SKM-1 (cell line): ENCODE results near the gene SLC25A1.

Source experiments
- DNase-seq: peaks from one replicate; lab custom pipeline; 2025; ENCODE audit not compliant: unreplicated experiment; lab: John Stamatoyannopoulos, UW

Gene SLC25A1

DNA sequence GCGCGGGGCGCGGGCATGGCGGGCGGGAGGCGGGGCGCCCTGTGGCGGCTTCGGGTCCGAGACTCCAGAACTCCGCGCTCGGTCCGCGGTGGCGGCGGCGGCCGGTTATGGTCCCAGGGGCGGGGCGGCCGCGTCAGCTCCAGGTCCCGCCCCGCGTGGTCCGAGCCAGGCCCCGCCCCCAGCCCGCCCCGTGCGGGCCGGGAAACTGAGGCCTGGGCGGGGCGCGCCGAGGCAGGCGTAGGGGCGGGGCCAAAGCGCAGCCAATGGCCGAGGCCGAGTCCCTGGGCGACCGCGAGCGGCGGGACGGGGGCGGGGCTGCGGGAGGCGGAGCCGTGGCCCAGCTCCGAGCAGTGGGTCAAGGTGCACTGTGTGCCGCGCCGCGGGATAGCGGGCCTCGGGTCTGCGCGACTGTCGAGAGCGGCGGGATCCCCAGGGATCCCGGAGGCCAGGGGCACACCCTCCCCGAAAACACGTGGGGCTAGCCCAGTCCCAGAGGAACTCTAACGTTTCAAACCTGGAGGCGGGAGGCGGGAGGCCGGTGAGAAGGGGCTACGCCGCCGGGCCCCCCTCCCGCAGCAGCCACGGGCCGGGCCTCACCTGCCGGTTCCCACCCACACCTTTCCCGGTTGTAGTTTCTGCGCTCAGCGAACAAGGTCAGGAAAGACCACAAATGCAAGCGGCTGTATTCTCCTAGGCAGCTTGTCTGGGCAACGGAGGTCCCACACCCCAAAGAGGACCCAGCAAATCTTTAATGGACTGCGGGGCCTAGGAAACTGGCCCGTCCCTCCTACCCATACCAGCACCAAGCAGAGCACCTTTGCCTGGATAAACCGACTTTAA lies at the start of gene SLC25A1:
TSS of gene SLC25A1 (minus strand) at position 80 of the 840 bp plus-strand sequence. CDS start at position 17, 63 bp downstream.
- peak; percentile 66 for DNase-seq

DNA sequence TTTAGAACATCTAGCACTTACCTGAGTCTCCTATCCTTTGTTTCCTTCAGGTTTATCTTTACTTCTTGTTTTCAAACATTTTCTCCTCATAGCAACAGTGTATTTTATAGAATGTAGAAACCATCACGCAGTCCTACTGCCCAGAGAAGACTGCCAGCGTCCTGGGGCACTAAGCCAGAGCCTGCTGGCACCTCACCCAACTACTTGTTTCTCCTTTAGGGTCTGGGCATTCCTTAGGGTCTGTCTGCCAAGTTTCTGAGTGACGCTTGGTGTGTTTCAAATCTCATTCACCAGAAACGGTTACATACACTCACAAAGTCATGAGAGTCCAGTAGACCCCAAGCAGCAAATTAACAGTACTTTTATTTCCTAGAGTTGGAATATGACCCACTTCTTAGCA lies 49.6 kb upstream of the SLC25A1 start:
- no peak for DNase-seq

- DNase-seq = no peak
Observed at GRCh38 chr22:19226428-19226827, 47.9 kb upstream of the SLC25A1 start.

- no peak for DNase-seq
Observed at GRCh38 chr22:19225560-19225959, 47.0 kb upstream of the SLC25A1 start.

GRCh38 chr22:19224985-19225384 lies 46.4 kb upstream of the SLC25A1 start:
- no peak for DNase-seq

DNA sequence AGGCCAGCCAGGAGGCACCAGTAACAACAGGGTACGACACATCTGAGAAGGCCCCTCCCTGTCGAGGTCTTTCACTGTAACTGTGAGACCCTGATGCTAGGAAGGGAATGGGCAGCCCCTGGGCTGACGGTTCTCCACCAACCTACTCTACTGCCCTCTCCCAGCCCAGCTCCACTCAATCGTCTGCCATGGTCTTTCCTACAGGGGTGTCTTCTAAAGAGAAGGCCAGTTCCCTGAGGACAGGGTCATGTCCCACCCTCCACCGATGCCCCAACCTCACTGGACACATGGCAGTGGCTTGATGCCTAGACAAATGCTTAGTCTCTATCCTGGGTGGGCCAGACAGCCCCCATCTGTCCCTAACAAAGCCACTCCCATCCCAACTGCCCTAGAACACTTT lies 46.0 kb upstream of the SLC25A1 start:
- DNase-seq = no peak

GRCh38 chr22:19223617-19224016 lies 45.1 kb upstream of the SLC25A1 start:
- no peak for DNase-seq

GRCh38 chr22:19223110-19223509 lies 44.6 kb upstream of the SLC25A1 start:
- no peak for DNase-seq

- DNase-seq = no peak
Observed at GRCh38 chr22:19222242-19223005, 43.9 kb upstream of the SLC25A1 start.

DNA sequence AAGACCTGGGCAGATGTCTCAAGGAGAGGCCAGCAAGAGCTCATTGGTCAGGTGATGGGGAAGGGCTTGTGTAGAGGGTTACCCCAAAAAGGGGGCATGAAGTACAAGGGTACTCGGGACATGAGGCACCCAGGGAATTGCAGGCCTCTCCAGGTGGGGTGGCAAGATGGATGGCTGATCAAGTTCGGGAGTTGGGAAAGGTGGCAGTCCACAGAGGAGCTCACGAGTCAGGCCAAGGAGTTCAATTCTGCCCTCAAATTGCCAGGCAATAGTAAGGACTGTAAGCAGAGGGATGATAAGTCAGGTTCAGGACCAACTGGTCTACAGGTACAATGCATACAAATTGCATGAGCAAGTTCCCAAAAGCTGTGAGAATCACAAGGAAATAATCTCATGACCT lies 42.3 kb upstream of the SLC25A1 start:
- DNase-seq = no peak

DNA sequence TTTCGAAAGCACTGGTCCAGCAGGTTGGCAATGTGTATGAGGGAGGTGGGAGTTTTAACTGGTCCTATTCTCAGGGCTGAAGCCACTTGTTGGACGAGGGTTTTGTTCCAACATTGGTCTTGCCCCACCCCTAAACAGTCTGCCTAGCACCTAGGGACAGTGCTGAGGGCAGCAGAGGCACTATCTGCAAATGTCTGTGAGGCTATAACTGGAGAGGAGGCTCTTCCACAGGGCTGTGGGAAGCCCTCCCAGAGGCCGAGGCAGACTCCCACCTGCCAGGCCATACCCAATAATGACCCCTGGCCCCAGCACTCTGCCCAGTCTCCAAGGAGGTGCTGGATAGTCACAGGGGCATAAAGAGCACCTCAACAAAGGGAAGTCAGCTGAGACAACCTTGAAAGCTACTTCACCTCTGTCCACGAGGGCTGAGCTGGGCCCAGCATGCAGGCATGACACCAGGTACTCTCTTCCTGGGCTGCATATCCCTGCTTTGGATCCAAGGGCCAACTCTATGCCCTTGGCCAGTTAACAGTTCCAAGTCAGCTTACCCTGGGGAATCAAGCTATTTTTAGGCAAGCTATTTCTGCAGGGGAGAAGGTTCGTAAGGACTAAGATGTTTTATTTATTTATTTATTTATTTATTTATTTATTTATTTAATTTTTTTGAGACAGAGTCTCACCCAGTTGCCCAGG lies 40.2 kb upstream of the SLC25A1 start:
- no peak for DNase-seq

DNA sequence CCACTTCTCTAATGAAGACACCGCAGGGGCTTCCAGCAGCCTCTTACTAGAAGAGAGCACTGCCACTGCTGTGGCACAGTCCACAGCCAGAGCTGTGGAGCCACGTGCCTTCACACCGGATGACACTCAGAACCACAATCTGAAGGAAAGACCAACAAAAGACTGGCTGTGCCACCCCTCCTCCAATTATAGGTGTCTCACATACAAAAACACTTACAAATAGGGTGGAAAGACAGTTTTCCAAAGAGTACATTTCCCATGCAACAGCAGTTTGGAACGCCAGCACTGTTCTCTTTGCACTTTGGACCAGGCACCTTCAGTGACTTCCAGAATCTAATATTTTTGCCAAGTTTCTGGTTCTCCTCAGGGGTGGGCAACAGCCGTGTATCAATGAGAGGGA lies 38.0 kb upstream of the SLC25A1 start:
- no peak for DNase-seq

- DNase-seq = no peak
Observed at GRCh38 chr22:19215360-19215759, 36.8 kb upstream of the SLC25A1 start.

DNA sequence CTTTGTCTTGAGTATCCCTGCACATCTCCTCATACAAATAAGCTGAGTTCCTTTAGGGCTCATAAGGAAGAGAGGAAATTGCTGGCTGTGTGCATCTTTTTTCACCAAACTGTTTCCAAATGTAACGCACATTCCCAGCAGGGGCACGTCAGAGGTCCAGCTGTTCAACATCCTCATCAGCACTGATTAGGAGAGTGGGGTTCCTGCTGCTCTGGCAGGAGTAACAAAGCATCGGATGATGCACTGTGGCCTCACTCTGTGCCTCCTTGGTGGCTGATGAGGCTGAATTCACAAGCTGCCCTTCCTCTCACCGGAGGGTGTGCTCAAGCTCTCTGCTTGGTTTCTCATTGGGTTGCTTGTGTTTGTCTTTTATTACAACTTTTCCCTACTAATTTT lies 35.5 kb upstream of the SLC25A1 start:
- no peak for DNase-seq

DNA sequence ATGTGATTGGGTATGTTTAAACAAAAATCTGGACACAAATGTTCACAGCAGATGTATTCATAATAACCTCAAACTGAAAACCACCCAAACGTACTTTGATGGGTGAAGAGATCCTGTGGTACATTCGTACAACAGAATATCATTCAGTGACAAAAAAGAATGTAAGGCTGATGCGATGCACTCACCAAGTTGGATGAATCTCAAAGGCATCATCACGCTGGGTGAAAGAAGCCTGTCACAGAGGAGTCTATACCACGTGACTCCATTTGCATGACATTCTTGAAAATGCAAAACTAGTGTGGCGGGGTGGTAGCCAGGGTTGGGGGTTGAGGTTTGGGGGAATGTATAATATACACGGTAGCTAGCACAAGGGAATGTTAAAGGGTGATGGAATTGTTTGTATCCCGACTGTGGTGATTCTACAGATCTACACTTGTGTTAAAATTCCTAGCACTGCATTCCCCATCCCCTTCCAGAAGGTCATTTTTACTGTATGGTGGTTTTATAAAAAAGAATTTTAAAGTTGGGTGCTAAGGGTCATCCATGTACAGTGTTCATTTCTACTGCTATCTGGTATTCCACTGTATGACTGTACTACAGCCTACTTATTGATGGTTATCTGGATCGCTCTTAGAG lies 35.0 kb upstream of the SLC25A1 start:
- no peak for DNase-seq

GRCh38 chr22:19213001-19213400 lies 34.5 kb upstream of the SLC25A1 start:
- no peak for DNase-seq

- DNase-seq = no peak
Observed at GRCh38 chr22:19212302-19212870, 33.9 kb upstream of the SLC25A1 start.

GRCh38 chr22:19210188-19210587 lies 31.7 kb upstream of the SLC25A1 start:
- no peak for DNase-seq

GRCh38 chr22:19208287-19208847 lies 29.8 kb upstream of the SLC25A1 start:
- DNase-seq = no peak

DNA sequence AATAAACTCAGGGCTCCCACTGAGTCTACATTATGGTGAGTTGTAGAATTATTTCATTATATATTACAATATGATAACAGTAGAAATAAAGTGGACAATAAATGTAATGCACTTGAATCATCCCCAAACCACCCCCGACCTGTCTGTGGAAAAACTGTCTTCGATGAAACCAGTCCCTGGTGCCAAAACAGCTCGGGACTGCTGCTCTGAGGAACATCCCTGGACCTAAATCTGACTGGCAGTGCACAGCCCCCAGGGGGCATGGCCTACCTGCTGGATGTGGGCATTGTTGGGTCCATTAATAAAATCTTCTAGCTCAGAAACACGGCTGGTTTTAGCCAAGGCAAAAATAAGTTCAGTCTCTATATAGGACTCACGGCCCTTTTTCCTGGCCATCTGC lies 29.3 kb upstream of the SLC25A1 start:
- no peak for DNase-seq

DNA sequence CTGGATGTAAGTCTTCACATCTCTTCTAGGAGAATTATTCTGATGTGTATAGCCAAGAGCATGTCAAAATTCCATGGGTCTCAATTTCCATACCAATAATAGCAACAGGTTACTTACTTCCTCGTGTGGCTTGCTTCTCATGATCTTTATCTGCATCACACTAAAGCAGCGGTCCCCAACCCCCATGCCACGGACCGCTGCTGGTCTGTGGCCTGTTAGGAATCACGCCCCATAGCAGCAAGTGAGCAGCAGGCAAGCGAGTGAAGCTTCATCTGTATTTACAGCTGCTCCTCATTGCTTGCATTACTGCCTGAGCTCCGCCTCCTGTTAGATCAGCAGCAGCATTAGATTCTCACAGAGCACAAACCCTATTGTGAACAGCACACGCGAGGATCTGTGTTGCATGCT lies 28.9 kb upstream of the SLC25A1 start:
- no peak for DNase-seq
